H1 (cell line): ENCODE data around the gene ONECUT3. TPM values are rescaled to one million over a fixed set of nuclear protein-coding genes. Genes with fewer than 3 reads are reported as not detected.
A peak's percentile ranks its signal among the peaks of the same experiment; 100 is the strongest.

ENCODE experiments used
- CBX8 ChIP-seq: fragments of 300-800, 300-1000 bp; sonication (generic); IDR thresholded peaks from 2 replicates; pipeline ENCODE4 v1.7.1; 2016; ENCODE audit warnings: low read depth, low read length, borderline replicate concordance
- EGR1 ChIP-seq: IDR thresholded peaks from 2 replicates; pipeline ENCODE4 v1.6.1; 2011; ENCODE audit warnings: low read depth, low read length, borderline replicate concordance
- EP300 ChIP-seq, 2 experiments: IDR thresholded peaks; 1 replicate in 1 of 2; 2 replicates in 1 of 2; pipeline ENCODE4 v1.6.1; 2011 to 2012; ENCODE audit warnings: low read depth in 2 of 2, low read length in 2 of 2, mild to moderate bottlenecking in 2 of 2, borderline replicate concordance in 1 of 2, inconsistent platforms in 1 of 2, moderate library complexity in 1 of 2
- EZH2 ChIP-seq: fragments of 200-600 bp; sonication (generic); IDR thresholded peaks from 2 replicates; pipeline ENCODE4 v1.7.1; 2012; ENCODE audit warnings: low read depth, mild to moderate bottlenecking, moderate library complexity, low read length, inconsistent platforms; ENCODE audit not compliant: severe bottlenecking
- KDM4A ChIP-seq: IDR thresholded peaks from one replicate; pipeline ENCODE4 v1.7.1; 2012; ENCODE audit warnings: low read depth, mild to moderate bottlenecking, moderate library complexity, low read length, inconsistent platforms; ENCODE audit not compliant: severe bottlenecking
- NANOG ChIP-seq: IDR thresholded peaks from 2 replicates; pipeline ENCODE4 v1.6.1; 2011; ENCODE audit warnings: low read length, low read depth, mild to moderate bottlenecking, inconsistent platforms; ENCODE audit not compliant: insufficient read depth, poor library complexity, severe bottlenecking
- RAD21 ChIP-seq, 2 experiments: IDR thresholded peaks in 1 of 2; conservative IDR thresholded peaks in 1 of 2; 2 replicates each; pipeline ENCODE4 v1.6.1; 2011; ENCODE audit warnings: low read depth in 2 of 2, low read length in 2 of 2, improper control_type of control experiment in 1 of 2, inconsistent platforms in 1 of 2, mild to moderate bottlenecking in 1 of 2, moderate library complexity in 1 of 2
- SP2 ChIP-seq: IDR thresholded peaks from 2 replicates; pipeline ENCODE4 v1.6.1; 2012; ENCODE audit warnings: mild to moderate bottlenecking, low read length, inconsistent platforms
- SP4 ChIP-seq: IDR thresholded peaks from 2 replicates; pipeline ENCODE4 v1.6.1; 2012; ENCODE audit warnings: low read length, inconsistent platforms
- TAF1 ChIP-seq: IDR thresholded peaks from 2 replicates; pipeline ENCODE4 v1.6.1; 2011; ENCODE audit warnings: mild to moderate bottlenecking, low read depth, low read length
- USF2 ChIP-seq: IDR thresholded peaks from 2 replicates; pipeline ENCODE4 v1.6.1; 2011; ENCODE audit warnings: low read length, improper control_type of control experiment
- polyA plus RNA-seq, 7 experiments: library from polyadenylated mRNA; depleted of rRNA in 3 of 7; stranded (reverse) in 5 of 7; unstranded in 2 of 7; fragments of >200 nt in 5 of 7; fragments of 200-250 nt in 2 of 7; gene quantifications; 1 replicate in 5 of 7; 2 replicates in 1 of 7; 4 replicates in 1 of 7; pipeline versions ENCODE4 v1.2.1 to v1.2.3, GENCODE V29; 2011 to 2013; ENCODE audit warnings: missing spikeins in 2 of 7, mixed read lengths in 2 of 7
- total RNA-seq: library from RNA; stranded (reverse); fragmentation: NEBNext Ultra II Directional; extraction: Animal tissue kit (Norgen Biotek cat#: 25700); gene quantifications from 2 replicates; pipeline ENCODE4 v1.2.1, GENCODE V29; 2021
- TF ChIP-seq, protein P1 (sequence below): IDR thresholded peaks from 2 replicates; pipeline ENCODE4 v1.6.1; 2012; ENCODE audit warnings: inconsistent platforms

The ONECUT3 gene
- total and polyA plus RNA-seq, 2 of the 8 experiments (the other 6 are each of a cell fraction or from before 2014, with no cell fraction given), result not detected

DNA sequence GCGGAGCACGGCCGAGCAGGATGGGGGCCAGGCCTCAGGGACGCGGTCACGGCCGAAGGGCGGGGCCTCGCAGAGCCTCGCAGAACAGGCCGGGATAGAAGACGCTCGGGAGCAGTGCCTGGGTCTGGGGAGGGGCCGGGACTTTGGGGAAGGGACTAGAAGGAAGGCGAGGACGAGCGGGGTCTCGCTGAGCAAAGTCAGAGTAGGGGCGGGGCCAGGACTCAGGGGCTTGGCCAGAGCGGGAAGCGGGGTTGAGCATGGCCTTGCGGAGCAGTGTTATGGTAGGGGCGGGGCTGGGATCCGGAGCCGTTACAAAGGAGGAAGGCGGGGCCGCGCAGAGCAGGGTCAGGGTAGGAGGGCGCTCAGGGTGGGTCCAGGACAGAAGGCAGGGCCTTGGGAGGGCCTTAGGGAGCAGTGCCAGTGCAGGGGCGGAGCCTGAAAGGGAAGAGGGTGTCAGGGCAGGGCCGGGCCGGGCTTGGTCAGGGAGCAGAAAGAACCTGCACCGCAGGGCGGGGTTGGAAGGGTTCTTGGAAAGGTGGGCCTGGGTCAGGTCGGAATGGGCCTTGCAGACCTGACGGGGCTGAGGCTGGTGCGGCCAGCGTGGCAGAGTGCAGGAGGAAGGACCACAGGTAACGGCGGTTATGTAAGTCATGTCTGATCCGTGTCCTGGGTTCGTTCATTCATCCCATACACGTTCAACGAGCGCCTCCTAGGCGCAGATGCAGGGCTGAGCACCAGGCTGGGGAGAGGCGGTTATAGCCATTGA, 59.3 kb downstream of the ONECUT3 start (continued):
- TF ChIP-seq EZH2 (no peak), EGR1 (no peak), NANOG (no peak), RAD21 (IDR thresholded peaks at IDR 0.05 in 1 of 2, conservative IDR thresholded peaks at IDR 0.05 in 1 of 2; ENCODE audit: low read depth in 2 of 2, low read length in 2 of 2) (peak; percentile 86 to 88), KDM4A (peak; percentile 76), CBX8 (no peak), EP300 (IDR thresholded peaks at IDR 0.05; ENCODE audit: borderline replicate concordance in 1 of 2, low read depth in 2 of 2, low read length in 2 of 2) (no peak), USF2 (no peak), TAF1 (peak; percentile 42; the same call in 1 of the 2 replicates), SP4 (0 out of 2 replicates have a peak, but pooled peaks have one; percentile 20), SP2 (no peak)
- TF ChIP-seq, protein P1, sequence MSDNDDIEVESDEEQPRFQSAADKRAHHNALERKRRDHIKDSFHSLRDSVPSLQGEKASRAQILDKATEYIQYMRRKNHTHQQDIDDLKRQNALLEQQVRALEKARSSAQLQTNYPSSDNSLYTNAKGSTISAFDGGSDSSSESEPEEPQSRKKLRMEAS, result 0 out of 2 replicates have a peak, but pooled peaks have one; percentile 17
